Measurements from ENCODE around the gene ZNF296. TPM values are rescaled to one million over a fixed set of nuclear protein-coding genes. Genes with fewer than 3 reads are reported as not detected.
A peak's percentile ranks its signal among the peaks of the same experiment; 100 is the strongest.

The ZNF296 gene
- total and polyA plus RNA-seq, 2 of the 13 experiments (the other 11 are each of a cell fraction or from before 2014, with no cell fraction given) = 0.26 to 0.62 TPM

GRCh38 chr19:45103156-45103507, 26.9 kb upstream of the ZNF296 start:
- WGBS (ENCODE audit: low lambda C conversion rate) = no CpG with 5 or more reads among the region's 15 CpGs
- intact Hi-C loops (cut with micrococcal nuclease; ENCODE audit: unreplicated experiment) = no loop called here
- H3K4me1 ChIP-seq (ENCODE audit: insufficient read depth, low read length) = peaks cover 77% of the 10 kb centered on the region
- peak overlapping the region; percentile 76 for H3K4me2 ChIP-seq (ENCODE audit: low read depth, low read length)
- H2AFZ ChIP-seq (ENCODE audit: low read length) = no peak overlapping the region
- POLR2A ChIA-PET = interaction anchor here (0.5 to 2.2 kb wide), 13 partner anchors 7 to 280 kb away, joined by 3 to 30 read pairs (median 4); partner anchors contain the start of genes BLOC1S3, GEMIN7 and PPP1R37
- TF ChIP-seq MAZ (IDR thresholded peaks at IDR 0.05; ENCODE audit: borderline replicate concordance, low read depth, low read length) (0 out of 2 replicates have a peak, but pooled peaks have one; percentile 1), MAZ (CRISPR knock-in tag; IDR thresholded peaks at IDR 0.05; ENCODE audit: low read depth) (no peak), SRSF1 (optimal IDR thresholded peaks at IDR 0.05; ENCODE audit: low read depth, low read length) (peak; percentile 53), ZNF317 (CRISPR knock-in tag; IDR thresholded peaks at IDR 0.05) (no peak), ZBTB38 (CRISPR knock-in tag; IDR thresholded peaks at IDR 0.05) (peak; percentile 37; the same call in 1 of the 2 replicates), ZBTB33 (CRISPR knock-in tag; IDR thresholded peaks at IDR 0.05) (peak; percentile 47; the same call in 1 of the 2 replicates), HNRNPL (IDR thresholded peaks at IDR 0.05; ENCODE audit: low read depth, low read length) (0 out of 2 replicates have a peak, but pooled peaks have one; percentile 31)
- H3K27ac ChIP-seq (ENCODE audit: extremely low read length, insufficient read depth, low read length) = peak overlapping the region; percentile 75
- H4K20me1 ChIP-seq (ENCODE audit: insufficient read depth, low read length) = peaks cover 18% of the 10 kb centered on the region
- in situ Hi-C loops (cut with HindIII; ENCODE audit: extremely low pct_ligation_motif_present, low pct_unique_long_range_greater_than_20kb) = no loop called here
- FAIRE-seq = no peak
- no peaks in the 10 kb centered on the region for H3K9me3 ChIP-seq (ENCODE audit: low read length)
- H3K79me2 ChIP-seq (ENCODE audit: insufficient read depth, low read length) = peaks cover 95% of the 10 kb centered on the region
- BruUV-seq (replicated peaks) = no TSS peak
- CTCF ChIA-PET (ENCODE audit: low intra/inter-chr PET ratio, low total read pairs) = no interaction called here
- peak overlapping the region; percentile 58 for H3K9ac ChIP-seq (ENCODE audit: insufficient read depth, low read depth, low read length)
- H3K36me3 ChIP-seq (replicated peaks in 1 of 2; ENCODE audit: control insufficient read depth in 1 of 2, insufficient read depth in 2 of 2, low read length in 2 of 2) = peaks cover 0 to 5% of the 10 kb centered on the region in 2 experiments; a peak in 2 of 5 replicates
- peak overlapping the region; percentile 51 to 65 (median 55); a peak in 5 of 6 replicates for H3K4me3 ChIP-seq (replicated peaks in 1 of 3; ENCODE audit: insufficient read depth in 1 of 3, low read depth in 2 of 3, low read length in 3 of 3)
- H3K27me3 ChIP-seq (ENCODE audit: control insufficient read depth in 1 of 2, insufficient read depth in 2 of 2, low read length in 2 of 2) = no peaks in the 10 kb centered on the region
- DNase-seq (ENCODE audit: low spot score) = no peak
- peak; percentile 1; the same call in 2 of the 3 replicates for ATAC-seq
